HEK293 (cell line): ENCODE data around the gene UGT1A9.
A peak's percentile ranks its signal among the peaks of the same experiment; 100 is the strongest.

Experiments used
- CTCF ChIA-PET: fragments of 350-600 bp; formaldehyde crosslinking; extraction: SDS; loops from one replicate; lab custom pipeline; 2021; ENCODE audit warnings: antibody characterized with exemption; lab: Yijun Ruan, JAX
- POLR2A ChIA-PET: fragments of 300-600 bp; formaldehyde crosslinking; extraction: SDS; loops from one replicate; lab custom pipeline; 2020; ENCODE audit warnings: antibody characterized with exemption, inconsistent platforms; lab: Yijun Ruan, JAX
- H3K27ac ChIP-seq: fragments of 200-500 bp; sonication (Bioruptor generic); 2 replicates; pipeline ENCODE4 v1.5.1; 2014; ENCODE audit warnings: low read depth, low read length, control low read depth, inconsistent platforms; ENCODE audit errors: extremely low read depth
- H3K36me3 ChIP-seq, 2 experiments: fragments of 200-500 bp in 1 of 2; sonication (Bioruptor generic) in 1 of 2; 1 replicate in 1 of 2; 2 replicates in 1 of 2; pipeline ENCODE4 v1.5.1; 2014 to 2017; ENCODE audit warnings: inconsistent platforms in 2 of 2, low read length in 2 of 2; ENCODE audit not compliant: control insufficient read depth in 2 of 2, insufficient read depth in 1 of 2
- H3K4me1 ChIP-seq: fragments of 200-500 bp; sonication (Bioruptor generic); 2 replicates; pipeline ENCODE4 v1.5.1; 2014; ENCODE audit warnings: mild to moderate bottlenecking, low read length, inconsistent platforms; ENCODE audit not compliant: control insufficient read depth, insufficient read depth
- H3K4me3 ChIP-seq: 2 replicates; pipeline ENCODE4 v1.5.1; 2011; ENCODE audit warnings: low read depth, mild to moderate bottlenecking, control low read depth, low read length, moderate library complexity
- H3K9me3 ChIP-seq: fragments of 200-500 bp; sonication (Bioruptor generic); 2 replicates; pipeline ENCODE4 v1.5.1; 2014; ENCODE audit warnings: low read depth, low read length, inconsistent platforms; ENCODE audit not compliant: control insufficient read depth, insufficient read depth
- BCL11B ChIP-seq: fragments of 450-650 bp; formaldehyde crosslinking; IDR thresholded peaks from 2 replicates; pipeline ENCODE4 v1.5.1; 2016; ENCODE audit warnings: low read depth, missing biosample characterization, missing genetic modification characterization
- FEZF1 ChIP-seq: fragments of 450-650 bp; formaldehyde crosslinking; IDR thresholded peaks from 2 replicates; pipeline ENCODE4 v1.5.1; 2016; ENCODE audit warnings: missing biosample characterization, missing genetic modification characterization
- GLI2 ChIP-seq: fragments of 450-650 bp; formaldehyde crosslinking; IDR thresholded peaks from 2 replicates; pipeline ENCODE4; 2017; ENCODE audit warnings: missing biosample characterization, missing genetic modification characterization, low read depth, borderline replicate concordance
- HOXA7 ChIP-seq: sonication (generic); formaldehyde crosslinking; IDR thresholded peaks from 2 replicates; pipeline ENCODE4 v1.8.1; 2022; ENCODE audit warnings: missing genetic modification reagents, borderline replicate concordance
- REPIN1 ChIP-seq: fragments of 450-650 bp; formaldehyde crosslinking; IDR thresholded peaks from 2 replicates; pipeline ENCODE4 v1.5.1; 2017; ENCODE audit warnings: missing biosample characterization, missing genetic modification characterization, low read depth
- ZFHX2 ChIP-seq: fragments of 450-650 bp; formaldehyde crosslinking; conservative IDR thresholded peaks from 2 replicates; pipeline ENCODE4 v1.5.1; 2016; ENCODE audit warnings: missing biosample characterization, missing genetic modification characterization
- ZNF2 ChIP-seq: fragments of 450-650 bp; formaldehyde crosslinking; IDR thresholded peaks from 2 replicates; pipeline ENCODE4 v1.5.1; 2016; ENCODE audit warnings: missing biosample characterization, missing genetic modification characterization
- ZNF23 ChIP-seq: fragments of 450-650 bp; formaldehyde crosslinking; IDR thresholded peaks from 2 replicates; pipeline ENCODE4 v1.5.1; 2016; ENCODE audit warnings: missing biosample characterization, missing genetic modification characterization, borderline replicate concordance
- ZNF585B ChIP-seq: fragments of 450-650 bp; formaldehyde crosslinking; IDR thresholded peaks from 2 replicates; pipeline ENCODE4 v1.5.1; 2016; ENCODE audit warnings: missing biosample characterization, missing genetic modification characterization
- ZNF596 ChIP-seq: fragments of 450-650 bp; IDR thresholded peaks from 2 replicates; pipeline ENCODE4 v1.5.0; 2018; ENCODE audit warnings: missing biosample characterization, mild to moderate bottlenecking, missing genetic modification characterization, moderate library complexity
- ZNF621 ChIP-seq: fragments of 450-650 bp; formaldehyde crosslinking; IDR thresholded peaks from 2 replicates; pipeline ENCODE4 v1.5.1; 2017; ENCODE audit warnings: missing biosample characterization, missing genetic modification characterization
- ZNF654 ChIP-seq: fragments of 450-650 bp; formaldehyde crosslinking; IDR thresholded peaks from 2 replicates; pipeline ENCODE4 v1.5.1; 2016; ENCODE audit warnings: low read depth, missing biosample characterization, missing genetic modification characterization
- ZNF670 ChIP-seq: fragments of 450-650 bp; formaldehyde crosslinking; IDR thresholded peaks from 2 replicates; pipeline ENCODE4 v1.5.1; 2016; ENCODE audit warnings: missing biosample characterization, missing genetic modification characterization, low read depth
- ZNF701 ChIP-seq: fragments of 450-650 bp; formaldehyde crosslinking; IDR thresholded peaks from 2 replicates; pipeline ENCODE4 v1.5.1; 2016; ENCODE audit warnings: missing biosample characterization, missing genetic modification characterization
- TF ChIP-seq, protein P1 (sequence below): fragments of 450-650 bp; formaldehyde crosslinking; IDR thresholded peaks from 2 replicates; pipeline ENCODE4 v1.5.1; 2017; ENCODE audit warnings: missing biosample characterization, missing genetic modification characterization
- TF ChIP-seq, protein P2 (sequence below): fragments of 450-650 bp; formaldehyde crosslinking; optimal IDR thresholded peaks from 2 replicates; pipeline ENCODE3; 2016; ENCODE audit warnings: missing biosample characterization, mild to moderate bottlenecking, missing genetic modification characterization
- TF ChIP-seq, protein P3 (sequence below): fragments of 450-650 bp; IDR thresholded peaks from 2 replicates; pipeline ENCODE4 v1.5.1; 2018; ENCODE audit warnings: missing biosample characterization, mild to moderate bottlenecking, missing genetic modification characterization
- TF ChIP-seq, protein P4 (sequence below): fragments of 450-650 bp; formaldehyde crosslinking; IDR thresholded peaks from 2 replicates; pipeline ENCODE4 v1.5.0; 2017; ENCODE audit warnings: missing biosample characterization, missing genetic modification characterization, borderline replicate concordance

The UGT1A9 gene

DNA sequence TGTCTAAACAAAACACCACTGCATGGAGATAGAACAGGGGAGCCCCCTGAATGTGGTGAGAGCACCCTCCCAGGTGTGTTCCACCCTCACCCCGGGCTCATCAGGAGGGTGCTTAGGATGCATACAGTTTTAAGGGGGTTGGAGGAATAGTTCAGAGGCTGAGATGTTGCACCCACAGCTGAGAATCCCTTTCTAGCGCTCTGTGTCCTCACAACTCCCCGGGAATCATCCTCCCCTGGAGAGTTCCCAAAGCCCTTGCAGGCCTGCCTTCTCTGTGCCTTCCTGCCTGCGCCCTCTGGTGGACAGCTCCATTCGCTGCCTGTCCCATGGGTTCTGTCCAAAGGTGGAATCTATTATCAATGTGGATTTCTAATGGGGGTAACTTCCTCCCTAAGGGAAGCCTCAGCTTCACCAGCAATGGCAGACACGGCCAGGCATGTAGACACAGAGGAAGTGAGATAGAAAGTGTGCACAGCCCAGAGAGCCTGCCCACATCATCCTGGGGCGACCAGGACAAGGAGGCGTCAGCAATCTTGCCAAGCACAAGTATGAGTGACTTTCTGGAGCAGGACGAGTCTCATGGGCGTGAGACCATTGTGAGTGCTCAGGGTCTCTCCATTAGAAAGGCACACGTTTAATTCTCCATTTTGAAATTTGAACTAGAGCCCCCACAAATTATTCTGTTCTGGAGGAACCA lies 39.8 kb downstream of the UGT1A9 start (continued):
- TF ChIP-seq ZFHX2 (tag by site-specific recombination) (no peak), ZNF654 (peak; percentile 53), ZNF670 (tag by site-specific recombination) (no peak)

DNA sequence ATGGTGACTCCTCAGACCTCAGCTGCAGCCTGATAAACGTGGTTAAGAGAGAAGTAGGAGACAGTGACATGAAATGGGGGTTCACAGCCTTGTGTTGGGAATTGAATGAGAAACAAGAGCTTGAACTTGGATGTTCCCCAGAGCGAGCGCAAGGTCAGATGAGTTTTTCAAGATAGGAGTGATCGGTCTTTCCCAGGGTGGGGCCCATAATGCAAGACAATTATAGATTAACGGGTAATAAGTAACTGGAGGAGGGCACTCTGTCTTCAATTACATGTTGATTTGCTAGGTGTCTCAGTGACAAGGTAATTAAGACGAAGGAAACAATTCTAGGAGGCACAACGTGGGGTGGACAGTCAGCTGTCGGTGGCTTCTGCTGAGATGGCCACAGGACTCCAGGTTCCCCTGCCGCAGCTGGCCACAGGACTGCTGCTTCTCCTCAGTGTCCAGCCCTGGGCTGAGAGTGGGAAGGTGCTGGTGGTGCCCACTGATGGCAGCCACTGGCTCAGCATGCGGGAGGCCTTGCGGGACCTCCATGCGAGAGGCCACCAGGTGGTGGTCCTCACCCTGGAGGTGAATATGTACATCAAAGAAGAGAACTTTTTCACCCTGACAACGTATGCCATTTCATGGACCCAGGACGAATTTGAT lies 41.0 kb downstream of the UGT1A9 start, which contains the start of gene UGT1A5:
UGT1A5 (plus strand) TSS at position 297 of the 651 bp plus-strand sequence; CDS start at position 382, 85 bp downstream.
- Histone ChIP-seq H3K27ac (no peak within 1 kb of the TSS), H3K36me3 (no peaks in the 10 kb centered on the region), H3K9me3 (no peaks in the 10 kb centered on the region), H3K4me1 (no peaks in the 10 kb centered on the region), H3K4me3 (no peak within 1 kb of the TSS)
- ChIA-PET CTCF (interaction anchor here (1.1 to 2.8 kb wide), 6 partner anchors 37 to 269 kb away, joined by 3 to 11 read pairs (median 4); no protein-coding TSS in a partner anchor), POLR2A (no interaction called here)
- no peak for TF ChIP-seq GLI2 (tag by site-specific recombination)
- TF ChIP-seq HOXA7 (CRISPR knock-in tag): no peak
- TF ChIP-seq, protein P1, sequence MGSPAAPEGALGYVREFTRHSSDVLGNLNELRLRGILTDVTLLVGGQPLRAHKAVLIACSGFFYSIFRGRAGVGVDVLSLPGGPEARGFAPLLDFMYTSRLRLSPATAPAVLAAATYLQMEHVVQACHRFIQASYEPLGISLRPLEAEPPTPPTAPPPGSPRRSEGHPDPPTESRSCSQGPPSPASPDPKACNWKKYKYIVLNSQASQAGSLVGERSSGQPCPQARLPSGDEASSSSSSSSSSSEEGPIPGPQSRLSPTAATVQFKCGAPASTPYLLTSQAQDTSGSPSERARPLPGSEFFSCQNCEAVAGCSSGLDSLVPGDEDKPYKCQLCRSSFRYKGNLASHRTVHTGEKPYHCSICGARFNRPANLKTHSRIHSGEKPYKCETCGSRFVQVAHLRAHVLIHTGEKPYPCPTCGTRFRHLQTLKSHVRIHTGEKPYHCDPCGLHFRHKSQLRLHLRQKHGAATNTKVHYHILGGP: no peak
- TF ChIP-seq ZNF2 (tag by site-specific recombination): no peak
- TF ChIP-seq, protein P2, sequence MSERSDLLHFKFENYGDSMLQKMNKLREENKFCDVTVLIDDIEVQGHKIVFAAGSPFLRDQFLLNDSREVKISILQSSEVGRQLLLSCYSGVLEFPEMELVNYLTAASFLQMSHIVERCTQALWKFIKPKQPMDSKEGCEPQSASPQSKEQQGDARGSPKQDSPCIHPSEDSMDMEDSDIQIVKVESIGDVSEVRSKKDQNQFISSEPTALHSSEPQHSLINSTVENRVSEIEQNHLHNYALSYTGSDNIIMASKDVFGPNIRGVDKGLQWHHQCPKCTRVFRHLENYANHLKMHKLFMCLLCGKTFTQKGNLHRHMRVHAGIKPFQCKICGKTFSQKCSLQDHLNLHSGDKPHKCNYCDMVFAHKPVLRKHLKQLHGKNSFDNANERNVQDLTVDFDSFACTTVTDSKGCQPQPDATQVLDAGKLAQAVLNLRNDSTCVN (tag by site-specific recombination): no peak
- TF ChIP-seq ZNF621 (tag by site-specific recombination): no peak
- TF ChIP-seq, protein P3, sequence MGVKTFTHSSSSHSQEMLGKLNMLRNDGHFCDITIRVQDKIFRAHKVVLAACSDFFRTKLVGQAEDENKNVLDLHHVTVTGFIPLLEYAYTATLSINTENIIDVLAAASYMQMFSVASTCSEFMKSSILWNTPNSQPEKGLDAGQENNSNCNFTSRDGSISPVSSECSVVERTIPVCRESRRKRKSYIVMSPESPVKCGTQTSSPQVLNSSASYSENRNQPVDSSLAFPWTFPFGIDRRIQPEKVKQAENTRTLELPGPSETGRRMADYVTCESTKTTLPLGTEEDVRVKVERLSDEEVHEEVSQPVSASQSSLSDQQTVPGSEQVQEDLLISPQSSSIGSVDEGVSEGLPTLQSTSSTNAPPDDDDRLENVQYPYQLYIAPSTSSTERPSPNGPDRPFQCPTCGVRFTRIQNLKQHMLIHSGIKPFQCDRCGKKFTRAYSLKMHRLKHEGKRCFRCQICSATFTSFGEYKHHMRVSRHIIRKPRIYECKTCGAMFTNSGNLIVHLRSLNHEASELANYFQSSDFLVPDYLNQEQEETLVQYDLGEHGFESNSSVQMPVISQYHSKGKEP: no peak
- TF ChIP-seq ZNF23 (tag by site-specific recombination): no peak
- TF ChIP-seq ZNF596 (tag by site-specific recombination): no peak
- TF ChIP-seq BCL11B (tag by site-specific recombination): no peak
- no peak for TF ChIP-seq REPIN1
- TF ChIP-seq, protein P4, sequence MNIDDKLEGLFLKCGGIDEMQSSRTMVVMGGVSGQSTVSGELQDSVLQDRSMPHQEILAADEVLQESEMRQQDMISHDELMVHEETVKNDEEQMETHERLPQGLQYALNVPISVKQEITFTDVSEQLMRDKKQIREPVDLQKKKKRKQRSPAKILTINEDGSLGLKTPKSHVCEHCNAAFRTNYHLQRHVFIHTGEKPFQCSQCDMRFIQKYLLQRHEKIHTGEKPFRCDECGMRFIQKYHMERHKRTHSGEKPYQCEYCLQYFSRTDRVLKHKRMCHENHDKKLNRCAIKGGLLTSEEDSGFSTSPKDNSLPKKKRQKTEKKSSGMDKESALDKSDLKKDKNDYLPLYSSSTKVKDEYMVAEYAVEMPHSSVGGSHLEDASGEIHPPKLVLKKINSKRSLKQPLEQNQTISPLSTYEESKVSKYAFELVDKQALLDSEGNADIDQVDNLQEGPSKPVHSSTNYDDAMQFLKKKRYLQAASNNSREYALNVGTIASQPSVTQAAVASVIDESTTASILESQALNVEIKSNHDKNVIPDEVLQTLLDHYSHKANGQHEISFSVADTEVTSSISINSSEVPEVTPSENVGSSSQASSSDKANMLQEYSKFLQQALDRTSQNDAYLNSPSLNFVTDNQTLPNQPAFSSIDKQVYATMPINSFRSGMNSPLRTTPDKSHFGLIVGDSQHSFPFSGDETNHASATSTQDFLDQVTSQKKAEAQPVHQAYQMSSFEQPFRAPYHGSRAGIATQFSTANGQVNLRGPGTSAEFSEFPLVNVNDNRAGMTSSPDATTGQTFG (tag by site-specific recombination): no peak
- TF ChIP-seq FEZF1 (tag by site-specific recombination): no peak
- no peak for TF ChIP-seq ZNF585B
- TF ChIP-seq ZNF701 (tag by site-specific recombination): no peak
- TF ChIP-seq, all 188 proteins: peak for 0
